Astrocyte (in vitro differentiated cells and primary cell): ENCODE measurements around the gene RNF207. TPM values are rescaled to one million over a fixed set of nuclear protein-coding genes. Genes with fewer than 3 reads are reported as not detected.
A peak's percentile ranks its signal among the peaks of the same experiment; 100 is the strongest.

ENCODE experiments used
- DNase-seq: peaks from one replicate; pipeline ENCODE4 v3.0.0-alpha.2; 2010; ENCODE audit warnings: low read depth
- FAIRE-seq: peaks from 2 replicates; lab custom pipeline; 2011; peaks lifted over from hg19 to GRCh38; lab: Jason Lieb, UNC
- H2AFZ ChIP-seq: 2 replicates; pipeline ENCODE4 v1.6.0; 2012; ENCODE audit warnings: low read depth, low read length, inconsistent platforms
- H3K27ac ChIP-seq: 2 replicates; pipeline ENCODE4 v1.5.1; 2011; ENCODE audit warnings: low read depth, low read length, inconsistent platforms
- H3K27me3 ChIP-seq: 2 replicates; pipeline ENCODE4 v1.6.0; 2011; ENCODE audit warnings: low read length, inconsistent platforms; ENCODE audit not compliant: insufficient read depth
- H3K36me3 ChIP-seq: 2 replicates; pipeline ENCODE4 v1.5.1; 2011; ENCODE audit warnings: low read length, inconsistent platforms; ENCODE audit not compliant: insufficient read depth
- H3K4me1 ChIP-seq: 2 replicates; pipeline ENCODE4 v1.5.1; 2011; ENCODE audit warnings: low read length, inconsistent platforms; ENCODE audit not compliant: insufficient read depth
- H3K4me2 ChIP-seq: 2 replicates; pipeline ENCODE4 v1.6.0; 2012; ENCODE audit warnings: low read length, inconsistent platforms
- H3K4me3 ChIP-seq: 2 replicates; pipeline ENCODE4 v1.5.1; 2011; ENCODE audit warnings: low read depth, mild to moderate bottlenecking, low read length, inconsistent platforms; ENCODE audit not compliant: insufficient read depth
- H3K79me2 ChIP-seq: 2 replicates; pipeline ENCODE4 v1.6.0; 2012; ENCODE audit warnings: mild to moderate bottlenecking, low read length, inconsistent platforms; ENCODE audit not compliant: insufficient read depth
- H3K9ac ChIP-seq: 2 replicates; pipeline ENCODE4 v1.6.0; 2012; ENCODE audit warnings: mild to moderate bottlenecking, low read length, inconsistent platforms
- H3K9me3 ChIP-seq: 2 replicates; pipeline ENCODE4 v1.5.1; 2012; ENCODE audit warnings: low read depth, mild to moderate bottlenecking, low read length, inconsistent platforms; ENCODE audit not compliant: insufficient read depth
- H4K20me1 ChIP-seq: 2 replicates; pipeline ENCODE4 v1.6.0; 2012; ENCODE audit warnings: low read length, inconsistent platforms; ENCODE audit not compliant: insufficient read depth
- H3K27ac Mint-ChIP-seq: one replicate; pipeline ENCODE4 v1.8.0; 2021; ENCODE audit warnings: mild to moderate bottlenecking, mixed read lengths; ENCODE audit not compliant: unreplicated experiment
- H3K27me3 Mint-ChIP-seq: one replicate; pipeline ENCODE4 v1.8.0; 2021; ENCODE audit warnings: low read depth, mixed read lengths; ENCODE audit not compliant: unreplicated experiment
- H3K36me3 Mint-ChIP-seq: one replicate; pipeline ENCODE4 v1.8.0; 2021; ENCODE audit warnings: low read depth, mixed read lengths; ENCODE audit not compliant: unreplicated experiment
- H3K4me1 Mint-ChIP-seq: one replicate; pipeline ENCODE4 v1.8.0; 2021; ENCODE audit warnings: low read depth, mixed read lengths; ENCODE audit not compliant: unreplicated experiment
- H3K4me3 Mint-ChIP-seq: one replicate; pipeline ENCODE4 v1.8.0; 2021; ENCODE audit warnings: mild to moderate bottlenecking, moderate library complexity, mixed read lengths; ENCODE audit not compliant: unreplicated experiment
- H3K9me3 Mint-ChIP-seq: one replicate; pipeline ENCODE4 v1.8.0; 2021; ENCODE audit warnings: mild to moderate bottlenecking, mixed read lengths; ENCODE audit not compliant: unreplicated experiment
- CTCF ChIP-seq: IDR thresholded peaks from 2 replicates; pipeline ENCODE4 v1.5.1; 2011; ENCODE audit warnings: low read depth, mild to moderate bottlenecking, inconsistent platforms, low read length, moderate library complexity; ENCODE audit not compliant: insufficient read depth
- EZH2 ChIP-seq: IDR thresholded peaks from 2 replicates; pipeline ENCODE4 v1.6.1; 2012; ENCODE audit warnings: mild to moderate bottlenecking, low read length, inconsistent platforms; ENCODE audit not compliant: insufficient read depth
- total RNA-seq: library from RNA; stranded (reverse); gene quantifications from 2 replicates; pipeline ENCODE4 v1.2.1, GENCODE V29; 2021

Gene RNF207
- total RNA-seq, 1 donor from 2014 or later, result 4.7 TPM

GRCh38 chr1:6209661-6210580 lies 4.0 kb downstream of the RNF207 start:
- peaks cover 27% of the 10 kb centered on the region for H4K20me1 ChIP-seq
- H3K27ac ChIP-seq, result no peak overlapping the region
- H3K4me1 Mint-ChIP-seq, result peaks cover 3% of the 10 kb centered on the region
- no peak for DNase-seq
- TF ChIP-seq EZH2 (no peak), CTCF (no peak)
- H3K27me3 Mint-ChIP-seq, result peaks cover 5% of the 10 kb centered on the region
- FAIRE-seq, result no peak
- peak overlapping the region; percentile 41 for H3K9ac ChIP-seq
- H3K4me3 ChIP-seq, result peak overlapping the region; percentile 48
- peak overlapping the region; percentile 76 for H3K4me3 Mint-ChIP-seq
- peaks cover 24% of the 10 kb centered on the region for H3K4me1 ChIP-seq
- no peak overlapping the region for H3K27ac Mint-ChIP-seq
- H3K36me3 ChIP-seq, result peaks cover 7% of the 10 kb centered on the region
- H3K79me2 ChIP-seq, result no peaks in the 10 kb centered on the region
- H2AFZ ChIP-seq, result peak overlapping the region; percentile 87
- H3K27me3 ChIP-seq, result no peaks in the 10 kb centered on the region
- H3K9me3 ChIP-seq, result no peaks in the 10 kb centered on the region
- H3K4me2 ChIP-seq, result peak overlapping the region; percentile 80
- peaks cover 10% of the 10 kb centered on the region for H3K36me3 Mint-ChIP-seq
- no peaks in the 10 kb centered on the region for H3K9me3 Mint-ChIP-seq

GRCh38 chr1:6210591-6211355 lies 4.9 kb downstream of the RNF207 start:
- H3K36me3 Mint-ChIP-seq, result peaks cover 14% of the 10 kb centered on the region
- no peaks in the 10 kb centered on the region for H3K9me3 ChIP-seq
- peaks cover 3% of the 10 kb centered on the region for H3K4me1 Mint-ChIP-seq
- no peak overlapping the region for H3K4me2 ChIP-seq
- H3K9me3 Mint-ChIP-seq, result no peaks in the 10 kb centered on the region
- H3K27ac ChIP-seq, result no peak overlapping the region
- H4K20me1 ChIP-seq, result peaks cover 27% of the 10 kb centered on the region
- peaks cover 20% of the 10 kb centered on the region for H3K4me1 ChIP-seq
- H3K27ac Mint-ChIP-seq, result no peak overlapping the region
- FAIRE-seq (no peak), DNase-seq (no peak)
- no peaks in the 10 kb centered on the region for H3K27me3 ChIP-seq
- H3K79me2 ChIP-seq, result no peaks in the 10 kb centered on the region
- H3K27me3 Mint-ChIP-seq, result peaks cover 8% of the 10 kb centered on the region
- peaks cover 7% of the 10 kb centered on the region for H3K36me3 ChIP-seq
- H2AFZ ChIP-seq, result no peak overlapping the region
- TF ChIP-seq CTCF, result no peak
- TF ChIP-seq EZH2, result no peak
- H3K9ac ChIP-seq, result no peak overlapping the region
- H3K4me3 Mint-ChIP-seq, result no peak overlapping the region
- H3K4me3 ChIP-seq, result no peak overlapping the region
